Body of pancreas (tissue), 4 donors: ENCODE measurements around the gene BHLHE40. TPM values are rescaled to one million over a fixed set of nuclear protein-coding genes. Genes with fewer than 3 reads are reported as not detected.

ENCODE experiments used
- ATAC-seq: fragments of 150-250 bp; one replicate; pipeline ENCODE4 v1.9.1; 2016
- DNase-seq, 4 donors: peaks; one replicate each; pipeline ENCODE4 v3.0.0-alpha.2; 2019
- H3K27ac ChIP-seq, 4 donors: fragments of 200-600 bp; sonication (generic); 1 replicate in 3 of 4; 2 replicates in 1 of 4; pipeline versions ENCODE4 v1.5.1 to v1.6.1; 2016 to 2019; ENCODE audit warnings: mild to moderate bottlenecking in 1 of 4, mixed read lengths in 1 of 4, moderate library complexity in 1 of 4
- H3K27me3 ChIP-seq, 2 donors: fragments of 200-600 bp; sonication (generic); one replicate each; pipeline ENCODE4 v1.6.0; 2016; ENCODE audit warnings: mild to moderate bottlenecking in 1 of 2
- H3K36me3 ChIP-seq, 2 donors: fragments of 200-600 bp; sonication (generic); replicated peaks in 1 of 2; 2 replicates each; pipeline ENCODE4 v1.5.1; 2016; ENCODE audit warnings: low read depth in 2 of 2; ENCODE audit not compliant: insufficient read depth in 1 of 2
- H3K4me1 ChIP-seq: fragments of 200-600 bp; sonication (generic); one replicate; pipeline ENCODE4 v1.6.0; 2016
- H3K4me3 ChIP-seq, 2 donors: fragments of 200-600 bp; sonication (generic); 1 replicate in 1 of 2; 2 replicates in 1 of 2; pipeline ENCODE4 v1.5.1; 2016 to 2019
- H3K9me3 ChIP-seq, 3 donors: fragments of 200-600 bp; sonication (generic); 1 replicate in 2 of 3; 2 replicates in 1 of 3; pipeline ENCODE4 v1.5.1; 2016
- CTCF ChIP-seq, 7 experiments: fragments of 450-650 bp in 4 of 7; fragments of 200-600 bp in 3 of 7; sonication (generic) in 3 of 7; IDR thresholded peaks; one replicate each; pipeline ENCODE4 v1.5.1; 2016 to 2019; ENCODE audit warnings: antibody characterized with exemption in 7 of 7
- POLR2A ChIP-seq, 3 donors: fragments of 450-650 bp; IDR thresholded peaks; one replicate each; pipeline ENCODE4 v1.6.1; 2016; ENCODE audit warnings: antibody characterized with exemption in 3 of 3, mild to moderate bottlenecking in 2 of 3
- WGBS, 2 donors: methylation state at CpG; one replicate each; pipeline ENCODE4 v1.1.5; 2017; 5-methylcytosine and 5-hydroxymethylcytosine counted together
- intact Hi-C: fragments of 100-400 bp; cut with DNase I; formaldehyde crosslinking; loops from one replicate; pipeline ENCODE4 v1.15.1; 2023
- total RNA-seq, 2 donors: library from RNA; depleted of rRNA; stranded (reverse); fragments of >200 nt; gene quantifications; one replicate each; pipeline ENCODE4 v1.1.0, GENCODE V29; 2016

Gene BHLHE40
- total RNA-seq, 2 donors from 2014 or later = 28.5 to 30.3 TPM

DNA sequence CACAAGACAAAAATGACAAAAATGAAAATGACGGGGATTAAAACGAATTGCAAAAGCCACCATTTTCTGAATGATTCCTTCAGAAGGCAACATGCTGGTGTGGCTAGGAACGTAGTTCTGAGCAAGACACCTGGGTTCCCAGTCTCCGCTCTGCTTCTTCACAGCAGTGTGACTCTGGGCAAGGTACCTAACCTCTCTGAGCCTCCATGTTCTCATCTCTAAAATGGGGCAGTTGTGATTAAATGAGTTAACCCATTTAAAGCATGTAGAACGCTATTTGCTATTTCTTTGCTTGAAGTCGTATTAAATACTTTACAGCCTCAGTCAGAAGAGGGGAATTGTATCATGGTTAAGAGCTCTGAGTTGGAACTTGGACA lies 23.6 kb downstream of the BHLHE40 start:
- Histone ChIP-seq H3K27me3 (no peaks in the 10 kb centered on the region), H3K27ac (no peak overlapping the region), H3K4me1 (no peaks in the 10 kb centered on the region), H3K9me3 (no peaks in the 10 kb centered on the region), H3K36me3 (no peaks in the 10 kb centered on the region), H3K4me3 (no peak overlapping the region)
- WGBS, 2 donors = 89 to 91% methylated on average over 6 of the region's 6 CpGs
- TF ChIP-seq CTCF (IDR thresholded peaks at IDR 0.05) (no peak), POLR2A (IDR thresholded peaks at IDR 0.05) (no peak)
- intact Hi-C loops = no loop called here
- DNase-seq = no peak
- no peak for ATAC-seq

DNA sequence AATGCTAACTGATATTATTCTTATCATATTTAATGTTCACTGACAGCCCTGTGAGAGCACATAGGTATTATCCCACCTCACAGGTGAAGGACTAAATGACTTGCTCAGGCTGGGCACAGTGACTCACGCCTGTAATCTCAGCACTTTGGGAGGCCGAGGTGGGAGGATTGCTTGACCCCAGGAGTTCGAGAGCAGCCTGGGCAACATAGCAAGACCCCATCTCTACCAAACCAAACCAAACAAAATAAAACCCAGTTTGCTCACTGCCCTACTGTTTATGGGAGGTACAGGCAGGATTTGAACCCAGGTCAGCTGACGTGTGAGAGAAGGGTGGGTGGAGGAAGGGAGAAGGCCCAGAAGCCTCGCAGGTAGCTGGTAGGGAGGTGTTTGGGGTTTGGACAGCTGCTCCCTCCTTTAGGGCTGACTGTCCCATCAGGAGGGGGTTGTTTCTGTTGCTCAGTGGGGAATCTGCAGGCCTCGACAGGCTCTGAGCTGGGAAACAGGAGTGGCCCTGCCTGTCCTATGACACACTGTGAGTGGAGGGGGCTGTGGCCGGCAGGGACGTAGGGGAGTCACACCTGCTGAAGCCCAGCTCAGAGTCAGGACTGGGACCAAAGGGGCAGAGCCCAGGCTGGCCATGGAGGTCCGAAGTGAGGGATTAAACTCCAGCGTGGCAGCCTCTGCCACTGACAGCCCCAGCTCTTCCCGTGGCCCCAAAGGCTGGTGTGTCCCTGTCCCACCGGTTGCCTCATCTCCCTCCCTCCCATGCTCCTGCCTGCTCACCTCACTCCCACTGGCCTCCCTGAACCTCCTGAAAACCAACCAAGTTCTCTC lies 25.3 kb downstream of the BHLHE40 start:
- no peaks in the 10 kb centered on the region for H3K27me3 ChIP-seq
- TF ChIP-seq CTCF (IDR thresholded peaks at IDR 0.05) (no peak), POLR2A (IDR thresholded peaks at IDR 0.05) (no peak)
- no peak overlapping the region for H3K27ac ChIP-seq
- no peak overlapping the region for H3K4me3 ChIP-seq
- no peak for ATAC-seq
- no peaks in the 10 kb centered on the region for H3K9me3 ChIP-seq
- no peak for DNase-seq
- no peaks in the 10 kb centered on the region for H3K4me1 ChIP-seq
- WGBS, 2 donors = 86 to 89% methylated on average over 12 of the region's 12 CpGs
- intact Hi-C loops = no loop called here
- H3K36me3 ChIP-seq = no peaks in the 10 kb centered on the region

- DNase-seq = no peak
- TF ChIP-seq CTCF (IDR thresholded peaks at IDR 0.05) = no peak
- no peak for TF ChIP-seq POLR2A (IDR thresholded peaks at IDR 0.05)
- Histone ChIP-seq H3K27ac (no peak overlapping the region), H3K27me3 (no peaks in the 10 kb centered on the region), H3K9me3 (no peaks in the 10 kb centered on the region), H3K4me1 (no peaks in the 10 kb centered on the region), H3K36me3 (no peaks in the 10 kb centered on the region), H3K4me3 (no peak overlapping the region)
- WGBS, 2 donors = 43 to 66% methylated on average over 4 of the region's 4 CpGs
- ATAC-seq = no peak
- intact Hi-C loops = no loop called here
Observed at GRCh38 chr3:5005367-5005766, 26.1 kb downstream of the BHLHE40 start.

GRCh38 chr3:5006755-5007202 lies 27.5 kb downstream of the BHLHE40 start:
- TF ChIP-seq POLR2A (IDR thresholded peaks at IDR 0.05) (no peak), CTCF (IDR thresholded peaks at IDR 0.05) (no peak)
- peak in 1 of 4 donors; percentile 38 for DNase-seq
- Histone ChIP-seq H3K4me1 (no peaks in the 10 kb centered on the region), H3K4me3 (no peak overlapping the region), H3K27ac (no peak overlapping the region), H3K27me3 (no peaks in the 10 kb centered on the region), H3K9me3 (no peaks in the 10 kb centered on the region), H3K36me3 (no peaks in the 10 kb centered on the region)
- intact Hi-C loops = no loop called here
- WGBS, 2 donors = 71 to 78% methylated on average over 9 of the region's 9 CpGs
- no peak for ATAC-seq

DNA sequence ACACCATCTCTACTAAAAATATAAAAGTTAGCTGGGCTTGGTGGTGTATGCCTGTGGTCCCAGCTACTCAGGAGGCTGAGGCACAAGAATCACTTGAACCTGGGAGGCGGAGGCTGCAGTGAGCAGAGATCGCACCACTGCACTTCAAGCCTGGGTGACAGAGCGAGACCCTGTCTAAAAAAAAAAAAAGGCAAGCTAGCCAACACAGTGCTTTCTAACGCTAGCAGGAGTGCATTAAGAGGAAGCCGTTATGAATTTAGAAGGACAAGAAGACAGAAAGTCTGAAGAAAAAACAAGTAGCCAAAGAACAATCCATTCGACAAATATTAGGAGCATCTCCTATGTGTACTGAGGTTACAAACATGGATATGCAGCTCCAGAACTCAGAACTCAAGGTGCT lies 28.6 kb downstream of the BHLHE40 start:
- TF ChIP-seq POLR2A (IDR thresholded peaks at IDR 0.05) (no peak), CTCF (IDR thresholded peaks at IDR 0.05) (no peak)
- no peaks in the 10 kb centered on the region for H3K27me3 ChIP-seq
- 86 to 90% methylated on average over 6 of the region's 6 CpGs for WGBS, 2 donors
- no peaks in the 10 kb centered on the region for H3K9me3 ChIP-seq
- no peaks in the 10 kb centered on the region for H3K36me3 ChIP-seq
- H3K4me3 ChIP-seq = no peak overlapping the region
- intact Hi-C loops = no loop called here
- no peak for DNase-seq
- no peak overlapping the region for H3K27ac ChIP-seq
- ATAC-seq = no peak
- peaks cover 7% of the 10 kb centered on the region for H3K4me1 ChIP-seq
